HG03097 (cell line): Measurements from ENCODE around the gene NEXN.
"Not testable (repeated sequence)": the region's sequence is repeated elsewhere in the genome, so short reads cannot be mapped to it uniquely, and the experiment has no call there.

Experiments used
- ATAC-seq: cut with Tn5 transposase; IDR thresholded peaks from one replicate; pipeline ENCODE4 v1.9.1; 2021; ENCODE audit not compliant: unreplicated experiment, low FRiP score

Gene NEXN

DNA sequence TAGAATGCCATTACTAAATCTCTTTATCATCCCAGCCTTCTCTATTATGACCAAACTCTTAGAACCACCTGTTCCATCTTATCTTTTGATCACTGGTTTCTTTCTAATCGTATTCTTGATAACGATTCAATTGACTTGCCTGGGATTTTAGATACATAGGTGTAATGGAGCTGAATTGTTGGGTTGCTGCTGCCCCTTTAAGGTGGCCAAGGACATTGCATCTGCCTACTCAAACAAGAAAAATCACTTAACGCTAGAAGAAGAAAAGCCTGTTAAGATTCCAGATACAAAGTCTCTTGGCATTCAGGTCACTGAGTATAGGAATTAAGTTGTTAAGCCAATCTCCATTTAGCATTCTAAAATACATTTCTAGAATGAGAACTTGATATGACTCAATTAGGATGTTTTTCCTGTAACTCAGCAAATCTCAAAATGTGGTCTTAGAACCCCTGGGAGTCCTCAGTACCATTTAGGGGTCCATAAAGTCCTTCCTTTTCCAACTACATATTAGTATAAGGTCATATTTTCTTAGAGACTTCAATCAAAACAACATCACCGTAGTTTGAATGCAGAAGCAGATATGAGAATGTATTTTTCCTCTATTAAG lies 12.4 kb downstream of the NEXN start:
- no peak for ATAC-seq

DNA sequence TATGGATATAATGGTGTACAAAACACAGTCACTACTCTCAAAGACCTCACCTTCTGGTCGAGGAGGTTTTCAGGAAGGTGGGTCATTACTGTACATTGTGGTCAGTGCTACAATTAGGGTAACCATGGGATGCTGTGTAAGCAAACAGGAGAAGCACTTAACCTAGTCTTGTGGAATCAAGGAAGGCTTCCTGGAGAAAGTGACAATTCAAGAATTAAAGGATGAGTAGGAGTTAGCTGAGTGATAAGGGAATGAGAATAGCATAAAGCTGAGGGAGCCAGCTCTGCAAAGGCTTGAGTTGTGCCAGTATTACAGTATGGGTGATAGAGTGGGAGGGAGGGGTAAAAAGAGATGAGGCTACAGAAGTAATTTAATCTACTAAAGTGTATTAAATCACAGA lies 17.2 kb downstream of the NEXN start:
- ATAC-seq: no peak

DNA sequence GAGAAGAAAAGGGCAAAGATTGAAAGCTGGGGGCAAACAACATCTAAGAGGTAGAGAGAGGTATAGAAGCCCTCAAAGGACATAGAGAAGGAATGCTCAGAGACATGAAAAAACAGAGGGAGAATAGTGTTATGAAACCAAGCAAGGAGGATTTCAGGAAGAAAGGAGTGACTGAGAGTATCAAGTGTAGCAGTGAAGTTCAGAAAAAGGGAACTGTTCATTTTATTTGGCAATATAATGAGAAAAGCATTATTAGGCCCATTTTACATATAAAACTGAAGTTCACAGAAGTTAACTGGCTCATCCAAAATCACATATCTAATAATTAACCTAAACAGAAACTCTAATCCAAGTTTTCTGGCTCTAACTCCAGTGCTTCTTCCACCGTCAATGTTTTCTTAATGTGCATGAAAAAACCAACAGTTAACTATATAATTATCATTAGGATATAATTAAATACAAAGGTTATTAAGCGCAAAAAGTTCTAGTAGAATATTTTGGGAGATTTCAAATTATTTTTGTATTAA lies 17.7 kb downstream of the NEXN start:
- no peak for ATAC-seq

DNA sequence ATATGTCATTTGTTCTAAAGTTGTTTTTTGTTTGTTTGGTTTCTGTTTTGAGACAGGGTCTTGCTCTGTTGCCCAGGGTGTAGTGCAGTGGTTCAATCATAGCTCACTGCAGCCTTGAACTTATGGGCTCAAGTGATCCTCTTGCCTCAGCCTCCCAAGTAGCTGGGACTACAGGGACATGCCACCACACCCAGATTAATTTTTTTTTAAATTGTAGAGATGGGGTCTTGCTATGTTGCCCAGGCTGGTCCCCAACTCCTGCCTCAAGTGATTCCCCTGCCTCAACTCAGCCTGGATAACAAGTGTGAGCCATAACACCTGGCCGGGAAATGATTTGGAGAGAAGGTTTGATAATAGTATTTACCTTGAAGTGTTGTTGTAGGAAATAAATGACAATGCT lies 18.2 kb downstream of the NEXN start:
- no peak for ATAC-seq

DNA sequence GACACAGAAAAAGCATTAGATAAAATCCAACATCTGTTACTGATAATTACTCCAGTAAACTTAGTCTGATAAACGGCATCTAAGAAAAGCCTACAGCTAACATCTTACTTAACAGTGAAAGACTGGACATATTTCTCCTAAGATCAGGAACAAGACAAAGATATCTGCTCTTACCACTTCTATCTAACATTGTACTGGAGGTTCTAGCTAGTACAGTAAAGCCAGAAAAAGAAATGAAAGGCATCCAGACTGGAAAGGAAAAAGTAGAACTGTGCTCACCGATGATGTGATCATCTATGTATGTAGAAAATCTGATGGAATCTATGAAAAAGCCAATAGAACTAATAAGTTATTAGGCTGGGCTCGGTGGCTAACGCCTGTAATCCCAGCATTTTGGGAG lies 21.7 kb downstream of the NEXN start:
- no peak for ATAC-seq

DNA sequence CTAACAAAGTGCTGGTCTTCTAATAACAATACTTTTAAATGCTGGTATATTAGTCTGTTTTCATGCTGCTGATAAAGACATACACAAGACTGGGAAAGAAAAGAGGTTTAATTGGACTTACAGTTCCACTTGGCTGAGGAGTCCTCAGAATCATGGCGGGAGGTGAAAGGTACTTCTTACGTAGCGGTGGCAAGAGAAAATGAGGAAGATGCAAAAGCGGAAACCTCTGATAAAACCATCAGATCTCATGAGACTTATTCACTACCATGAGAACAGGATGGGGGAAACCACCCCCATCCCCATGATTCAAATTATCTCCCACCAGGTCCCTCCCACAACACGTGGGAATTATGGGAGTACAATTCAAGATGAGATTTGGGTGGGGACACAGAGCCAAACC lies 30.5 kb downstream of the NEXN start:
- not testable (repeated sequence) for ATAC-seq

DNA sequence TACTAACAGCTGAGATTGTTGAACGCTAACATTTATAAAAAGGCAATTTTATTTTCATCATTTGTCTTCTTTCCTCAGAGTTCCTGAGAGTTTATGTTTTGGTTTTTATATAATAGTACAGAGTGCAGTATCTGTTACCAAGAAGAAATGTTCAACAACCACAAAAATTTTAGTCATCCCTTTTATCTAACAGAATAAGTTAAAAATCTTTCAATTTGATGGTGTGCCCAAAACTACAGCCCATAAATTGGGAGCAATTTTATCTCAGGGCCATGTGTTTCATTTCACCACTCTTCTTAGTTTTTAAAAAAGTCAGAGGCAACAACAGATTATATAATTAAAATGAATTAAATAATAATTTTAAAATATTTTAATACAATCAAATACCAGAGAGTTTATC lies 37.1 kb downstream of the NEXN start:
- ATAC-seq: no peak

DNA sequence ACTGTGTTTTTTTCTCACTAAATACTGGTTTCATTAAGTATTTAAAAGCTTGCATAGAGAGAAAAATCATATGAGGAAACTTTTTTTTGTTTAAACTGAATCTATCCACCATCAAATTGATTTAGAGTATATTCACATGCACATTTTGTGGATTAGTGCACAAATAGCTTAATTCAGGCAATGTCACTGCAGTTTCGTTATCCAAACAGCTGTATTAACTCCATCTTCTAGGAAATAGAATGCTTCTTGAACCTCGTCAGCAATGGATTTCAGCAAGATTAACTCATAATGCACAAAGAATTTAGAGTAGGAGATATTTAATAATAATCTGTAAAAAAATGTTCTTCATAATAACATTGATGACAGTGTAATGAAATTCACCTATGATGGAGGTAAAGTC lies 37.5 kb downstream of the NEXN start:
- ATAC-seq: no peak

DNA sequence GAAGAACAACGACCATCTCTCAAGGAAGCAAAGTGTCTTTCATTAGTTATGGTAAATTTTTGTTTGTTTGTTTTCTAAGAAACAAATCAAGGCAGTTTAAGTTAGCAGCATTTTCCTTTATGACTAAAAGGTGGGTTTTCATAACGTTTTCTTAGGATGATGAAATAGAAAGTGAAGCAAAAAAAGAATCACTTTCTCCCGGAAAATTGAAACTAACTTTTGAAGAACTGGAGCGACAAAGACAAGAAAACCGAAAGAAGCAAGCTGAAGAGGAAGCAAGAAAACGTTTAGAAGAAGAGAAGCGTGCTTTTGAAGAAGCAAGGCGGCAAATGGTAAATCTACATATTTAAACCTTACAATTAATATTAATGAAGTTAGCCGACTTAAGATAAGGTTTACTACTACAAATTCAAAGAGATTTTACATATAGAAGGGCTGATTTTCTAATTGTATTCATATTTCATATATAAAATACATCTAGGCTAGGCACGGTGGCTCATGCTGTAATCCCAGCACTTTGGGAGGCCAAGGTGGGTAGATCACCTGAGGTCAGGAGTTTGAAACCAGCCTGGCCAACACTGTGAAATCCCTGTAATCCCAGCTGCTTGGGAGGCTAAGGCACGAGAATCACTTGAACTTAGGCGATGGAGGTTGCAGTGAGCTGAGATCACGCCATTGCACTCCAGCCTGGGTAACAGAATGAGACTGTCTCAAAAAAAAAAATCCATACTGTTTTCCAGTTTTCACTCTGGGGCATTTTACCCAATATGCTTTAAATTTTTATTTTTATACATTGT lies 38.3 kb downstream of the NEXN start:
- no peak for ATAC-seq

DNA sequence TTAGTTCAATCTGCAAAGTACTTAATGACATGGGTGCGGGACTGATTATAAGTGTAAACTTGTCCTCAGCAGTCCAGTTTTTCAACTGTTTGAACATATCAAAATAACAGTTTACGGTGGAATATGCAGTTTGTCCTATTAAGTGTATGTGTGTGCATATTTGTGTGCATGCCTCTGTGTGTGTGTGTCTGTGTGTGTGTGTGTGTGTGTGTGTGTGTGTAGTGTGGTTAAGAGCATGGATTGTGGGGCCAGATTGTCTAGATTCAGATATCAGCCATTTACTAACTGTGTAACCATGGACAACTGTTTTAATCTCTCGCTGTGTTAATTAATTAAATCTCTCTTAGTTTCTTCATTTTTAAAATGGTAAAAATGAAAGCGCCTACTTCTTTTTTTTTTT lies 39.0 kb downstream of the NEXN start:
- no peak for ATAC-seq

DNA sequence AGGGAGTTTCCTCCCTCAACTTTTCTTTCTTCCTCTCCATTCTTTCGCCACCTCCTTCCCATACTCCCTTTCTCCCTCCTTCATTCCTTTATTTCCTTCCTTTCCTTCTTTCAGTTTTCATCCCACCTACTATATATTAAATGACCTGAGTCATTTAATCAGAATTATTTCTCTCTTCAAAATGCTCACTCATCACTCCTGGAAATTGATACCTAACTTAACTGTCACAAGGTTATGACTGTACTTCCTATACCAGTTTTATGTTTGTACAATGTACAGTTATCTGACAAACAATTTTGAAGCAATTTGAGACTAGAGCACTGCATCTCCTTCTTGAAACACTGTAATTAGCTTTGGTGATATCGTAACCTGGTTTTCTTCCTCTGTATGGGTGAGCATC lies 41.4 kb downstream of the NEXN start:
- ATAC-seq: no peak

DNA sequence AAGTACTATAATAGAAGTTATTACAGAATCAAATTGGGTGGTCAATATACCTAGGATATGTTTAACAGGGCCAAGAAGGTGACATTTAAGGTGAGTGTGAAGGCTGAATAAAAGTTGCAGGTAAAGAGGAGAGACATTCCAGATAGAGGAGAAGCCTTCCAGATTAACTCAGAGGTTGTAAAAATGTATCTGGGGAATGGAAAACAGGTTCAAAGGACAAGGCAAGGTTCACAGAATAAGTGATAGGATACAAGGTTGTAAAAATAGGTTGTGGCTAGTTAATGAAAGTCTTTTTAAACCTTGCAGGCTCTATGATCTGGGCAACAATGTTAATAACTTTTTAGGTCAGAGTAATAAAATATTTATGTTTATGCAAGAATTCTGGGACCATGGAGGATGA lies 50.2 kb downstream of the NEXN start:
- no peak for ATAC-seq

DNA sequence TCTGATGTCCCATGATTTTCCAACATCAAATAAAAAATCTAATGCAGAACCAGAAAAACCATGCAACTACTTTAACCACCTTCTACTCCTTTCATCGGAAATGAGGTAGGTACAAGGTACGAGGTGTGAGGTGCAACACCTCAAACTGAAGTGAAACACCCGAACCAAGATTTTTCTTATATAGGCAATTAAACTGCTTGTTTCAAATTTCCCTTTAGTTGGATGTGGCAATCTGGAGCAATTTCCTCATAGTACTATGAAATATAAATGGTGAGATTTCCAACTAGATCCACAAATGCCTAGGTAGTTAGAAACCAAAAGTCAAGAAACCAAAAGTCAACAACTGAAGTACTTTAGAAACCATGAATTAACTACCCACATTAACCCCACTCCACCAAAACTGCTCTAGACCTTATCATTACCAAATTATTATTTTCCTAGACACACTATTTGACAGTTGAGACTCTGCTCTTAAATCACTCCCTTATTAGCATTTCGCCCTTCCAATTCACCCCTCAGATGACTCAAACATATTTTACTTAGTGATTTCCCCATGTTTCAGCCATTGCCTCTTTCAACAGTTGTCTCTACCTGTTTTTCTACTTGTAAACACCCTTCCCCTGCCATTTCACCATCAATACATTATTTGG lies 52.6 kb downstream of the NEXN start:
- no peak for ATAC-seq

DNA sequence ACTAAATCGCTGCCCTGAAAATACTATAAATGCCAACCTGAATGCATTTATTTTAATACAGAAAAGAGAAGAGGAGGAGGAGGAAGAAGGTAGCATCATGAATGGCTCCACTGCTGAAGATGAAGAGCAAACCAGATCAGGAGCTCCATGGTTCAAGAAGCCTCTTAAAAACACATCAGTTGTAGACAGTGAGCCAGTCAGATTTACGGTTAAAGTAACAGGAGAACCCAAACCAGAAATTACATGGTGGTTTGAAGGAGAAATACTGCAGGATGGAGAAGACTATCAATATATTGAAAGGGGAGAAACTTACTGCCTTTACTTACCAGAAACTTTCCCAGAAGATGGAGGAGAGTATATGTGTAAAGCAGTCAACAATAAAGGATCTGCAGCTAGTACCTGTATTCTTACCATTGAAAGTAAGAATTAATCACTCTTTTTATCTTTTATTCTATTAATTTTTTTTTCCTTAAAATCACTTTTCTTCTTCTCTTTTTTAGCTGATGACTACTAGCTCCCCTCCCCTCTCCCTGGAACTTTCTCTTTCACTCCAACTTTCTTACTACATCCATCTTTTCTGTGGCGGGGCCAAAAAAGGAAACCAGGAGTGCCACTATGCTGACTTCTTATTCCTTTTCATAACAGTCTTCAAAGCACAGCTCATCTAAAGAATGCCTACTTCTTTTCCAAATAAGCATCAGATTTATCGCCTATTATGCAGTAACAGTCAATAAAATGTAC lies 54.1 kb downstream of the NEXN start:
- no peak for ATAC-seq

DNA sequence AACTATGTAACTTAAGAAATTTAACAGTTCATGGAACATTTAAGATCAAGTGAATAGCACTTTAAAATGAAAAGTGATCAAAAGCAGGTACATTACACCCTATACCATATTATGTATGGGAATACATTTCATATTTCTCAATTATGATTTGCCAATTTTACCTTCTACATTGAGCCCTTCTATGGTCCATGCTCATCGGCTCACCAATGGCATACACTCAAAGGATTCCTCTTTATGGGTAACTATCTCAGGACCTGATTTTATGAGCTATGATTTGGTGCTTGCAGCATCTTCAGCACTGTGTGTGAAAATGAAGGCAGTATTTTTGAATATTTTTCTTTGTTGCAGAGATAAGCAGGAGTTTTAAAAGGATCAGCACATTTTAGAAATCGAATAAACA lies 56.9 kb downstream of the NEXN start:
- no peak for ATAC-seq

DNA sequence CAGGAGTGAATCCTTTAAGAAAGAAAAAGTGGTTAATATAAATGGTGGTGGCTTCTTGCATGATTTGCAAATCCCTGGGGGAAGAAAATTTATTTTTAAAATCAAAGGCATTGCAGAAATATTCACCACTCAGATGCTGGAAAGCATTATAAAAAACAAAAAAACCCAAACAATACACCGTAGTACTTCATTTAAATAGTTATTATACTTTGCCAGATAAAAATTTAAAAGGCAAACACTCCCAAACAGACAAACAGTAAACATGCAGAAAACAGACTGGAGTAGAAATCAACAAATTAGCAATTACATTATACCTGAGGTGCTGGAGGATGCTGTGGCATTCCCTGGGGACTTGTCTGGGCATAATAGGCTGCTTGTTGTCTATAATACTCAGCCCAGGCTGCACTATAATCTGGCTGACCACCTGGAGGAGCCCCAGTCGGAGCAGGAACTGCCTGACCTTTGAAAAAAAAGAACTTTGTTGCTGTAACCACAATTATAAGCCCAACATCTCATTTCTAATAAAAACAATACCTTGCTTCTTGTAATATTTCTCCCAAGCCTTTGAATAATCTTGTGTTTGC lies 60.5 kb downstream of the NEXN start:
- ATAC-seq: no peak

DNA sequence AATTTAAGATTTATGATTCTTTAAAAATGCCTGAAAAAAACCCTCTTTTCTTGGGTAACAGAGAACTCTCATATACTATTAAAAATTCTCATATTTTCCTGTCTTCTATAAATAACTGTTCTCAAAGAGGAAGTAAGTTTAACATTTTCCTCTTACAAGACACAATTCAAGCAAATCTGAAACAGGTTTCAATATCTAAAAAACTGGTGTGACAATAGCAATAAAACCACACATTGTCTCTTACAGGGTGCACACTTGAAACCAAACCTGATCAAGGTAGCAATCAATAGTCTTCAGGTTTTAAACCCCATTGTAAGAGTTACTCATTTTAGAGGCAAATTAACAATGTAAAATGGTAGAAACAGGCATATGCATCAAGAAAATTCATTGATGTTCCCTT lies 62.4 kb downstream of the NEXN start:
- ATAC-seq: no peak

DNA sequence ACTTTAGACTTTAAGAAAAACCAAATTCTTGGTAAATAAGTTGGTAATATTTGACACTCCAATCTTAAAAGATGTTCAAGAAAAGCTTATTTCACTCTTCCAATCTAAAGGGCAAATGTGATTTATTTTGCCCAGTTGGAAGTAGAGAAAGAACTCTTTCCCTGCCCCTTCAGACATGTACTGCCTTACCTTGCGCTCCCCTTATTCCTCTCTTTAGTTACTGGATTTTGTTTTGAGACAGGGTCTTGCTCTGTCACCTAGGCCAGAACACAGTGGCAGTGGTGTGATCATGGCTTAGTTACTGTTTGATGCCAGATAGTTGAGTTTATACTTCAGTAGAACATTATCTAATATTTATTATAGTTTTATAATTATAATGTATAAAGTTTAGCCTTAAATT lies 62.9 kb downstream of the NEXN start:
- no peak for ATAC-seq

DNA sequence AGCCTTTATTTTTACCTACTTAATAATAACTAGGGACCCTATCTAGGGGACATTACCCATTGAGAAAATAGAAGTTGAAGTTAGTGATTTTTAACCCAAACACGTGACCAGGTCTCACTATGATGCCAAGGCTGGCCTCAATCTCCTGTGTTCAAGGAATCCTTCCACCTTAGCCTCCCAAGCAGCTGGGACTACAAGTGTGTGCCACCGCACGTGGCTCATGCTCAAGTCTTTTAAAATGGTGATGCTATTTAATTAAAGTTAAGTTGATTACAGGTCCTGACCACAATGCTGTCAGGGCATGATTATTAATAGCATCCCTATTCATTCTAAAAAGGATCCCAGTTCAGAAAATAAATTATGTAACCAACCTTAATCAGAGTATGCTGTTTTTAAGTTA lies 65.5 kb downstream of the NEXN start:
- ATAC-seq: no peak

DNA sequence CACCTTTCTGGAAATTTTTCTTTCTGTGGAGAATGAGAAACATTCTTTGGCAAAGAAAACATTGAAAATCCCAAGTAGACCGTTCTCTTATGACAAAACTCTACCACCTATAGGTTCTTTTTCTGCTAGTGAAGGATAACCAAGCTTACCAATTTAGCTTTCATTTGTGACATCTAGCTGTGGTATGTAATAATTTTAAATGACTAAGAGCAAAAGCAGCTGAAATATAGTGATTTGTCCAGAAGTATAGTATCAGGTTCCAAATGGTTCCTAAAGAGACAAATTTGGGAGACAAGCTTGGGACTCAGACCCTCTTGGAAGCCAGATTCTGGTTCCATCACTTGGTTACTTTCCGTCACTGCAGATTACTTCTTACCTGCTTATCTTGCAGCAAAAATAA lies 66.1 kb downstream of the NEXN start:
- no peak for ATAC-seq

DNA sequence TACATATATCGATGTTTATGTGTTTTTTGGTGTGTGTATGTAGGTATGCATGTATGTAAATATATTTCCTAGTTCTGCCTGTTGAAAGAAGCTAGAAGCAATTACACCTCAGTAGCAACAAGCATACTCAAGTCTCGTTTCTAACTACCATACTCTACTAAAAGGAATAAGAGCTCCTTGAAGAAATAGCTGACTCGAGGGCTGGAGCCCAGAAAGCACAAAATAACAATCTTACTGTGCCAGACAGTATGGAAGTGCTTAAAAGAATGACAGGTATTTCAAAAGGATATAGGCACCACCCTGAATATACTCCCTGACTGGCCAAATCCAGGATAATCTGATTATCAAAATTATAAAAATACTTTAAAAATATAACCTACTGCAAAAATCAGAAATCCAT lies 67.3 kb downstream of the NEXN start:
- no peak for ATAC-seq
